CD4-positive, alpha-beta T cell (primary cell): ENCODE measurements around the gene LIPN. TPM values are rescaled to one million over a fixed set of nuclear protein-coding genes. Genes with fewer than 3 reads are reported as not detected.

Experiments used
- ATAC-seq: fragments of 200-7000 bp; cut with Tn5 transposase; one replicate; pipeline ENCODE4 v1.10.0; 2022; ENCODE audit warnings: mild to moderate bottlenecking; ENCODE audit not compliant: poor library complexity
- CTCF ChIA-PET: fragments of 350-600 bp; sonication (Branson Sonifier 250); formaldehyde crosslinking; loops from one replicate; lab custom pipeline; 2021; ENCODE audit warnings: antibody characterized with exemption, inconsistent platforms; lab: Charles Lee
- POLR2A ChIA-PET: fragments of 350-600 bp; sonication (Branson Sonifier 250); formaldehyde crosslinking; loops from one replicate; lab custom pipeline; 2021; ENCODE audit warnings: antibody characterized with exemption, inconsistent platforms; lab: Charles Lee
- DNase-seq, 14 experiments: peaks; one replicate each; pipeline ENCODE4 v3.0.0-alpha.2; 2013 to 2020; ENCODE audit warnings: mixed read lengths in 2 of 14
- H3K27ac ChIP-seq, 2 donors: one replicate each; pipeline versions ENCODE4 v1.5.1 to v1.7.0; 2013; ENCODE audit warnings: low read length in 2 of 2, low read depth in 1 of 2, mild to moderate bottlenecking in 1 of 2
- H3K27me3 ChIP-seq, 2 experiments: 1 replicate in 1 of 2; 2 replicates in 1 of 2; pipeline versions ENCODE4 v1.6.1 to v1.7.0; 2013; ENCODE audit warnings: low read length in 2 of 2, control low read depth in 1 of 2, mild to moderate bottlenecking in 1 of 2, moderate library complexity in 1 of 2; ENCODE audit not compliant: insufficient read depth in 2 of 2, control insufficient read depth in 1 of 2
- H3K36me3 ChIP-seq: one replicate; pipeline ENCODE4 v1.6.1; 2013; ENCODE audit warnings: low read length, control low read depth; ENCODE audit not compliant: insufficient read depth
- H3K4me1 ChIP-seq: one replicate; pipeline ENCODE4 v1.6.1; 2013; ENCODE audit warnings: low read length, control low read depth; ENCODE audit not compliant: insufficient read depth
- H3K4me3 ChIP-seq: one replicate; pipeline ENCODE4 v1.5.1; 2013; ENCODE audit warnings: mild to moderate bottlenecking, low read length, moderate library complexity
- H3K9me3 ChIP-seq, 2 experiments: 1 replicate in 1 of 2; 2 replicates in 1 of 2; pipeline versions ENCODE4 v1.6.1 to v1.7.0; 2013; ENCODE audit warnings: low read length in 2 of 2, mild to moderate bottlenecking in 2 of 2, control low read depth in 1 of 2, moderate library complexity in 1 of 2; ENCODE audit not compliant: control insufficient read depth in 1 of 2, insufficient read depth in 1 of 2
- H3K27ac Mint-ChIP-seq: one replicate; pipeline ENCODE4 v1.8.0; 2020; ENCODE audit warnings: mixed read lengths
- H3K27me3 Mint-ChIP-seq: one replicate; pipeline ENCODE4 v1.8.0; 2021; ENCODE audit warnings: mixed read lengths
- H3K36me3 Mint-ChIP-seq: one replicate; pipeline ENCODE4 v1.8.0; 2021; ENCODE audit warnings: low read depth, mixed read lengths
- H3K4me1 Mint-ChIP-seq: one replicate; pipeline ENCODE4 v1.8.0; 2021; ENCODE audit warnings: low read depth, mixed read lengths
- H3K4me3 Mint-ChIP-seq: one replicate; pipeline ENCODE4 v1.8.0; 2020; ENCODE audit warnings: mild to moderate bottlenecking, mixed read lengths
- H3K9me3 Mint-ChIP-seq: one replicate; pipeline ENCODE4 v1.8.0; 2020; ENCODE audit warnings: mixed read lengths
- intact Hi-C, 2 experiments: fragments of 100-400 bp; cut with DNase I in 1 of 2; cut with micrococcal nuclease in 1 of 2; formaldehyde crosslinking; loops; one replicate each; pipeline versions ENCODE4 v1.15.1 to v1.9.0; 2023 to 2025; cut with DNase I, micrococcal nuclease
- polyA plus RNA-seq, 2 donors: library from polyadenylated mRNA; unstranded; fragments of 120-200 nt; gene quantifications; one replicate each; pipeline ENCODE4 v1.2.1, GENCODE V29; 2013
- total RNA-seq, 174 experiments: library from RNA in 2 of 174; stranded (reverse) in 2 of 174; gene quantifications; one replicate each; pipeline ENCODE4 v1.2.3 and lab custom pipeline; 2021 to 2026
- TF ChIP-seq, protein P1 (sequence below): fragments of 200-600 bp; IDR thresholded peaks from one replicate; pipeline ENCODE4 v1.8.0; 2022; ENCODE audit warnings: antibody characterized with exemption, mild to moderate bottlenecking

Gene LIPN, protein sequence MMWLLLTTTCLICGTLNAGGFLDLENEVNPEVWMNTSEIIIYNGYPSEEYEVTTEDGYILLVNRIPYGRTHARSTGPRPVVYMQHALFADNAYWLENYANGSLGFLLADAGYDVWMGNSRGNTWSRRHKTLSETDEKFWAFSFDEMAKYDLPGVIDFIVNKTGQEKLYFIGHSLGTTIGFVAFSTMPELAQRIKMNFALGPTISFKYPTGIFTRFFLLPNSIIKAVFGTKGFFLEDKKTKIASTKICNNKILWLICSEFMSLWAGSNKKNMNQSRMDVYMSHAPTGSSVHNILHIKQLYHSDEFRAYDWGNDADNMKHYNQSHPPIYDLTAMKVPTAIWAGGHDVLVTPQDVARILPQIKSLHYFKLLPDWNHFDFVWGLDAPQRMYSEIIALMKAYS
- total RNA-seq (not detected), total RNA-seq (lab: John Stamatoyannopoulos, UW) (0 to 4.7 (median 0.08) reads per million in 172 experiments)
- 0.63 TPM for polyA plus RNA-seq (2013, experiment 1 of 2)
- polyA plus RNA-seq (2013, experiment 2 of 2): 0.34 TPM

DNA sequence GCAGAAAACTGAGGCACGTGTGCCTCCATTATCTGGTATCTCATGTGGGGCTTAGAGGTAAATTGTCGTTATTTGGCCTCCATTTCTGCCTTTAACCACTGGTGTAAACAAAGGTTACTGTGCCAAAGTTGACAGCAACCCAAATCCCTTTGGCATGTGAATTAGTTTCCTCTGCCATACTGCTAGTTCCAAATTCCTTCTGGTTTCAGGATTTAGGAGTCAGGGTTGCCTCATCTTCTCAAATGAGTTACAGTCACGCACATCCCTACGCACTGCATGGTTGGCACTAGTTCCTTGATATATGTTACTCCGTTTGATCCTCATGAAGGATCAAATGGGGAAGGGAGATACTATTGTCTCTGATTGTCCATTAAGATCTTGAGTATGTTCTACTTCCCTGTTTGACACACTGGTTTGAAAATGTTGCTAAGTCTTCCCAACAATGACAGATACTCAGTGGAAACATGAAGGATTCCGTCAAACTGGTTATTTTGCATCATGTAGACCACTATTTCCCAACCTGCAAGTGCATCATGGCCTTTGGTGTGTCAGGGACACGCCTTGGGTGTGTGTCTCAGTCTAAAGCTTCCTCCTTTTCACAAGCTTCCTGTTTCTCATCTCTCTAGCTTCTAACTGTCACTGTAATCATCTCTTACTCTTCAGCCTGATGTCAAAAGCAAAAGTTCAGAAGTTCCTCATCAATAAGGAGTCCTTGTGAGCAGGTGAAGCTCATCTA, at the start of gene LIPN:
Gene LIPN (plus strand): TSS at position 655 of the 736 bp plus-strand sequence. CDS start 1,386 bp downstream, outside the sequence.
- H3K9me3 Mint-ChIP-seq: no peaks in the 10 kb centered on the region
- no peak within 1 kb of the TSS for H3K27ac ChIP-seq
- H3K9me3 ChIP-seq: no peaks in the 10 kb centered on the region
- H3K36me3 Mint-ChIP-seq: no peaks in the 10 kb centered on the region
- intact Hi-C loops: no loop called here
- H3K4me3 Mint-ChIP-seq: no peak within 1 kb of the TSS
- H3K4me1 ChIP-seq: peaks cover 3% of the 10 kb centered on the region
- H3K4me3 ChIP-seq: no peak within 1 kb of the TSS
- ChIA-PET POLR2A (interaction anchor here (0.9 kb wide), 1 partner anchor 13 kb away, joined by 3 read pairs; no protein-coding TSS in a partner anchor), CTCF (interaction anchor here (0.9 to 1.8 kb wide), 2 partner anchors 12 to 51 kb away, joined by 4 to 7 read pairs; no protein-coding TSS in a partner anchor)
- H3K27me3 ChIP-seq: no peaks in the 10 kb centered on the region
- TF ChIP-seq, protein P1, sequence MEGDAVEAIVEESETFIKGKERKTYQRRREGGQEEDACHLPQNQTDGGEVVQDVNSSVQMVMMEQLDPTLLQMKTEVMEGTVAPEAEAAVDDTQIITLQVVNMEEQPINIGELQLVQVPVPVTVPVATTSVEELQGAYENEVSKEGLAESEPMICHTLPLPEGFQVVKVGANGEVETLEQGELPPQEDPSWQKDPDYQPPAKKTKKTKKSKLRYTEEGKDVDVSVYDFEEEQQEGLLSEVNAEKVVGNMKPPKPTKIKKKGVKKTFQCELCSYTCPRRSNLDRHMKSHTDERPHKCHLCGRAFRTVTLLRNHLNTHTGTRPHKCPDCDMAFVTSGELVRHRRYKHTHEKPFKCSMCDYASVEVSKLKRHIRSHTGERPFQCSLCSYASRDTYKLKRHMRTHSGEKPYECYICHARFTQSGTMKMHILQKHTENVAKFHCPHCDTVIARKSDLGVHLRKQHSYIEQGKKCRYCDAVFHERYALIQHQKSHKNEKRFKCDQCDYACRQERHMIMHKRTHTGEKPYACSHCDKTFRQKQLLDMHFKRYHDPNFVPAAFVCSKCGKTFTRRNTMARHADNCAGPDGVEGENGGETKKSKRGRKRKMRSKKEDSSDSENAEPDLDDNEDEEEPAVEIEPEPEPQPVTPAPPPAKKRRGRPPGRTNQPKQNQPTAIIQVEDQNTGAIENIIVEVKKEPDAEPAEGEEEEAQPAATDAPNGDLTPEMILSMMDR: no peak
- no peaks in the 10 kb centered on the region for H3K36me3 ChIP-seq
- no peak within 1 kb of the TSS for H3K27ac Mint-ChIP-seq
- no peaks in the 10 kb centered on the region for H3K27me3 Mint-ChIP-seq
- H3K4me1 Mint-ChIP-seq: peaks cover 6% of the 10 kb centered on the region
- DNase-seq (peak in 3 of 14 experiments; percentile 23 to 71 (median 62)), ATAC-seq (no peak)

DNA sequence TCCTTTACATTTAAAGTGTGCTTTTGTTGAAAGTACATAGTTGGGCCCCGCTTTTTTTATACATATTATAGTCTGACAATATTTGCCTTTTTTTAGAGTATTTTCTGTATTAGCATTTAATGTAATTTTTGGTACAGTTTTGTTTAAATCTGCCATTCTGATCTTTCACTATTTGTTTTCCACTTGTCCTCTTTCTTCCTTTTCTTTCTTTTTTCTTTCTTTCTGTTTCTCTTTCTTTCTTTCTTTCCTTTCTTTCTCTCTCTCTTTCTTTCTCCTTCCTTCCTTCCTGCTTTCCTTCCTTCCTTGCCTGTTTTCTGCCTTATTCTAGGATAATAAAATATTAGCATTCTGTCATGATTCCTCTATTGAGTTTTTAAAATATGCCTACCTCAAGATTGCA, 44.3 kb upstream of the LIPN start:
- DNase-seq (no peak), ATAC-seq (no peak)
- H3K4me3 Mint-ChIP-seq: no peak overlapping the region
- ChIA-PET POLR2A (no interaction called here), CTCF (no interaction called here)
- H3K4me1 ChIP-seq: no peaks in the 10 kb centered on the region
- no peak overlapping the region for H3K27ac Mint-ChIP-seq
- intact Hi-C loops: no loop called here
- H3K36me3 Mint-ChIP-seq: no peaks in the 10 kb centered on the region
- H3K4me3 ChIP-seq: no peak overlapping the region
- peaks cover 5% of the 10 kb centered on the region for H3K27me3 Mint-ChIP-seq
- no peaks in the 10 kb centered on the region for H3K9me3 ChIP-seq
- TF ChIP-seq, protein P1: no peak
- no peak overlapping the region for H3K27ac ChIP-seq
- no peaks in the 10 kb centered on the region for H3K27me3 ChIP-seq
- no peaks in the 10 kb centered on the region for H3K36me3 ChIP-seq
- H3K9me3 Mint-ChIP-seq: no peaks in the 10 kb centered on the region
- H3K4me1 Mint-ChIP-seq: no peaks in the 10 kb centered on the region

DNA sequence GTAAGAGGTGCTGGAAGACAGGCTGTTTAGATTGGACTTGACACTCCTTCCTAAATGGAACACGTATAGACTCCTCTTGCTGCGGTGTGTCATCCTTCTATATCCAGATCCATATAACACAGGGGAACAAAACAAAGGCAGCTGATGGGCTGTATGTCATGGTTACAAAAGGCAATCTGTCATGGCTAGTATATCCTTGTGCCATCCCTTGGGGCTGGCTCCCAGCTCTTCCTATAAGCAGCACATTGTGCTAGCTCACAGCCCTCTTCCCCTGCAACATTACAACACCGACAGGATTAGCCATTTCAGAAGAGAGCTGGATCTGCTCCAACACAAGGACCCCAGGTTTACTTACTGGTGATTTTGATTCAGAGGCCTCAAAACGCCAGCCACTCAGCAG, 38.4 kb upstream of the LIPN start:
- no peaks in the 10 kb centered on the region for H3K9me3 Mint-ChIP-seq
- no peaks in the 10 kb centered on the region for H3K36me3 Mint-ChIP-seq
- no peak overlapping the region for H3K27ac Mint-ChIP-seq
- CTCF ChIA-PET: interaction anchor here (1.3 kb wide), 1 partner anchor 9 kb away, joined by 4 read pairs; no protein-coding TSS in a partner anchor
- H3K4me1 ChIP-seq: no peaks in the 10 kb centered on the region
- DNase-seq (no peak), ATAC-seq (no peak)
- H3K4me3 ChIP-seq: no peak overlapping the region
- H3K27me3 ChIP-seq: no peaks in the 10 kb centered on the region
- no peak overlapping the region for H3K4me3 Mint-ChIP-seq
- intact Hi-C loops: no loop called here
- TF ChIP-seq, protein P1: no peak
- H3K36me3 ChIP-seq: no peaks in the 10 kb centered on the region
- peaks cover 9% of the 10 kb centered on the region for H3K27me3 Mint-ChIP-seq
- no peaks in the 10 kb centered on the region for H3K9me3 ChIP-seq
- POLR2A ChIA-PET: no interaction called here
- H3K27ac ChIP-seq: no peak overlapping the region
- no peaks in the 10 kb centered on the region for H3K4me1 Mint-ChIP-seq
